AG10803 (cell line): ENCODE measurements around the gene PFKP.

ENCODE experiments used
- DNase-seq: peaks from one replicate; pipeline ENCODE4 v3.0.0; 2010; ENCODE audit warnings: low read depth
- H3K4me3 ChIP-seq: 2 replicates; pipeline ENCODE4 v1.5.1; 2011; ENCODE audit warnings: mild to moderate bottlenecking, low read length, control low read depth
- CTCF ChIP-seq: conservative IDR thresholded peaks from 2 replicates; pipeline ENCODE4 v1.5.1; 2011; ENCODE audit warnings: mild to moderate bottlenecking, low read length, control low read depth, inconsistent platforms

The PFKP gene

GRCh38 chr10:3179174-3179573 is 111.8 kb downstream of the PFKP start:
- no peak overlapping the region for H3K4me3 ChIP-seq
- no peak for TF ChIP-seq CTCF
- DNase-seq = no peak

GRCh38 chr10:3180355-3181025 is 113.1 kb downstream of the PFKP start:
- no peak for TF ChIP-seq CTCF
- no peak overlapping the region for H3K4me3 ChIP-seq
- no peak for DNase-seq

GRCh38 chr10:3185386-3185785 is 118.0 kb downstream of the PFKP start:
- H3K4me3 ChIP-seq = no peak overlapping the region
- TF ChIP-seq CTCF = no peak
- DNase-seq = no peak

GRCh38 chr10:3186368-3186767 is 119.0 kb downstream of the PFKP start:
- no peak overlapping the region for H3K4me3 ChIP-seq
- no peak for DNase-seq
- TF ChIP-seq CTCF = no peak
